CD14-positive monocyte (primary cell): ENCODE data around the gene PHRF1. TPM values are rescaled to one million over a fixed set of nuclear protein-coding genes. Genes with fewer than 3 reads are reported as not detected.

ENCODE experiments used
- DNase-seq, 3 donors: peaks; one replicate each; pipeline ENCODE4 v3.0.0-alpha.2; 2011 to 2022
- H2AFZ ChIP-seq: 2 replicates; pipeline ENCODE4 v1.6.0; 2012; ENCODE audit warnings: mild to moderate bottlenecking, low read depth, low read length, inconsistent platforms; ENCODE audit not compliant: insufficient read depth, poor library complexity, severe bottlenecking
- H3K27ac ChIP-seq, 2 donors: 1 replicate in 1 of 2; 2 replicates in 1 of 2; pipeline ENCODE4 v1.5.1; 2012 to 2013; ENCODE audit warnings: low read length in 2 of 2, control low read depth in 1 of 2, inconsistent platforms in 1 of 2, low read depth in 1 of 2, mild to moderate bottlenecking in 1 of 2
- H3K27me3 ChIP-seq, 2 donors: one replicate each; pipeline versions ENCODE4 v1.6.0 to v1.6.1; 2011 to 2013; ENCODE audit warnings: low read length in 2 of 2; ENCODE audit not compliant: control insufficient read depth in 2 of 2, insufficient read depth in 2 of 2
- H3K36me3 ChIP-seq, 2 donors: replicated peaks in 1 of 2; 1 replicate in 1 of 2; 2 replicates in 1 of 2; pipeline versions ENCODE4 v1.5.1 to v1.6.1; 2012 to 2013; ENCODE audit warnings: low read length in 2 of 2, control low read depth in 1 of 2, inconsistent platforms in 1 of 2, mild to moderate bottlenecking in 1 of 2; ENCODE audit not compliant: insufficient read depth in 2 of 2, control insufficient read depth in 1 of 2
- H3K4me1 ChIP-seq, 2 donors: 1 replicate in 1 of 2; 2 replicates in 1 of 2; pipeline versions ENCODE4 v1.5.1 to v1.6.1; 2012 to 2013; ENCODE audit warnings: low read length in 2 of 2, control low read depth in 1 of 2, inconsistent platforms in 1 of 2, mild to moderate bottlenecking in 1 of 2, moderate library complexity in 1 of 2; ENCODE audit not compliant: insufficient read depth in 2 of 2, control insufficient read depth in 1 of 2
- H3K4me2 ChIP-seq: replicated peaks from 2 replicates; pipeline ENCODE3; 2012; ENCODE audit warnings: low read length, moderate library complexity, mild to moderate bottlenecking; ENCODE audit not compliant: poor library complexity, severe bottlenecking; ENCODE audit errors: extremely low read depth
- H3K4me3 ChIP-seq, 3 experiments: fragments of 200-600 bp in 1 of 3; sonication (generic) in 1 of 3; replicated peaks in 1 of 3; 1 replicate in 2 of 3; 2 replicates in 1 of 3; pipeline ENCODE4 v1.5.1; 2011 to 2013; ENCODE audit warnings: low read length in 3 of 3, mild to moderate bottlenecking in 3 of 3, control low read depth in 2 of 3, low read depth in 2 of 3, inconsistent platforms in 1 of 3, moderate library complexity in 1 of 3
- H3K79me2 ChIP-seq: 2 replicates; pipeline ENCODE4 v1.6.0; 2012; ENCODE audit warnings: mild to moderate bottlenecking, control low read depth, inconsistent platforms, low read length, moderate library complexity; ENCODE audit not compliant: insufficient read depth
- H3K9ac ChIP-seq: 2 replicates; pipeline ENCODE4 v1.6.0; 2017; ENCODE audit warnings: low read length, mild to moderate bottlenecking; ENCODE audit not compliant: insufficient read depth, poor library complexity, severe bottlenecking
- H3K9me3 ChIP-seq, 2 donors: replicated peaks in 1 of 2; 1 replicate in 1 of 2; 2 replicates in 1 of 2; pipeline versions ENCODE4 v1.5.1 to v1.6.1; 2012 to 2013; ENCODE audit warnings: low read length in 2 of 2, control low read depth in 1 of 2; ENCODE audit not compliant: control insufficient read depth in 1 of 2, insufficient read depth in 1 of 2
- H4K20me1 ChIP-seq: 2 replicates; pipeline ENCODE4 v1.6.0; 2012; ENCODE audit warnings: mild to moderate bottlenecking, low read length, control low read depth, moderate library complexity; ENCODE audit not compliant: insufficient read depth
- H3K27ac Mint-ChIP-seq, 7 donors: one replicate each; pipeline ENCODE4 v1.8.0; 2020; ENCODE audit warnings: mild to moderate bottlenecking in 7 of 7, mixed read lengths in 7 of 7, moderate library complexity in 6 of 7, inconsistent platforms in 2 of 7
- H3K27me3 Mint-ChIP-seq, 3 donors: one replicate each; pipeline ENCODE4 v1.8.0; 2021 to 2022; ENCODE audit warnings: low read depth in 3 of 3, mild to moderate bottlenecking in 3 of 3, mixed read lengths in 3 of 3, moderate library complexity in 3 of 3, inconsistent platforms in 1 of 3
- H3K36me3 Mint-ChIP-seq, 2 donors: one replicate each; pipeline ENCODE4 v1.8.0; 2020; ENCODE audit warnings: mixed read lengths in 2 of 2, inconsistent platforms in 1 of 2, mild to moderate bottlenecking in 1 of 2
- H3K4me1 Mint-ChIP-seq: one replicate; pipeline ENCODE4 v1.8.0; 2020; ENCODE audit warnings: mild to moderate bottlenecking, mixed read lengths
- H3K4me3 Mint-ChIP-seq, 2 donors: one replicate each; pipeline ENCODE4 v1.8.0; 2020; ENCODE audit warnings: mild to moderate bottlenecking in 2 of 2, mixed read lengths in 2 of 2, moderate library complexity in 1 of 2
- H3K9me3 Mint-ChIP-seq, 7 donors: one replicate each; pipeline ENCODE4 v1.8.0; 2020 to 2022; ENCODE audit warnings: mixed read lengths in 7 of 7, mild to moderate bottlenecking in 6 of 7, moderate library complexity in 6 of 7, inconsistent platforms in 2 of 7
- CTCF ChIP-seq: fragments of 200-600 bp; IDR thresholded peaks from one replicate; pipeline ENCODE4 v1.8.0; 2022; ENCODE audit warnings: antibody characterized with exemption, mild to moderate bottlenecking
- WGBS: methylation state at CpG from one replicate; pipeline ENCODE4 v1.1.5; 2013; ENCODE audit warnings: missing lambda C conversion rate; ENCODE audit not compliant: insufficient coverage; 5-methylcytosine and 5-hydroxymethylcytosine counted together
- intact Hi-C, 2 donors: fragments of 100-400 bp; cut with micrococcal nuclease; formaldehyde crosslinking; loops; one replicate each; pipeline versions ENCODE4 v1.15.0 to v1.15.1; 2023
- polyA plus RNA-seq, 3 donors: library from polyadenylated mRNA; depleted of rRNA in 1 of 3; unstranded in 2 of 3; stranded (reverse) in 1 of 3; fragments of 300-500 nt in 2 of 3; fragments of >200 nt in 1 of 3; fragmentation: Illumina TruSeq in 2 of 3; gene quantifications; 1 replicate in 2 of 3; 2 replicates in 1 of 3; pipeline ENCODE4 v1.2.3, GENCODE V29; 2012 to 2021

PHRF1 gene
- polyA plus RNA-seq, 3 donors: 1.3 to 11.1 (median 3.3) TPM

GRCh38 chr11:533586-534395 lies 42.5 kb upstream of the PHRF1 start:
- Mint-ChIP-seq H3K36me3 (peaks cover 15% of the 10 kb centered on the region in 2 donors), H3K9me3 (peaks cover 0 to 4% (median 0%) of the 10 kb centered on the region in 7 donors), H3K4me1 (peaks cover 11% of the 10 kb centered on the region), H3K4me3 (peak overlapping the region in 1 of 2 donors; percentile 12), H3K27me3 (peaks cover 12 to 28% (median 17%) of the 10 kb centered on the region in 3 donors), H3K27ac (no peak overlapping the region)
- no peak for TF ChIP-seq CTCF
- WGBS: 96% methylated on average over 34 of the region's 37 CpGs
- peaks cover 33 to 37% of the 10 kb centered on the region in 2 donors for H3K4me1 ChIP-seq
- H2AFZ ChIP-seq: no peak overlapping the region
- H3K9ac ChIP-seq: no peak overlapping the region
- no peak for DNase-seq
- peaks cover 12% of the 10 kb centered on the region for H3K79me2 ChIP-seq
- H3K36me3 ChIP-seq: peaks cover 20 to 23% of the 10 kb centered on the region in 2 donors
- H3K27me3 ChIP-seq: peaks cover 0 to 24% of the 10 kb centered on the region in 2 donors
- intact Hi-C loops: no loop called here
- peak overlapping the region in 1 of 3 experiments; percentile 84 for H3K4me3 ChIP-seq
- H3K9me3 ChIP-seq: no peaks in the 10 kb centered on the region
- peaks cover 26% of the 10 kb centered on the region for H4K20me1 ChIP-seq
- H3K4me2 ChIP-seq: peak overlapping the region; percentile 93
- no peak overlapping the region for H3K27ac ChIP-seq

DNA sequence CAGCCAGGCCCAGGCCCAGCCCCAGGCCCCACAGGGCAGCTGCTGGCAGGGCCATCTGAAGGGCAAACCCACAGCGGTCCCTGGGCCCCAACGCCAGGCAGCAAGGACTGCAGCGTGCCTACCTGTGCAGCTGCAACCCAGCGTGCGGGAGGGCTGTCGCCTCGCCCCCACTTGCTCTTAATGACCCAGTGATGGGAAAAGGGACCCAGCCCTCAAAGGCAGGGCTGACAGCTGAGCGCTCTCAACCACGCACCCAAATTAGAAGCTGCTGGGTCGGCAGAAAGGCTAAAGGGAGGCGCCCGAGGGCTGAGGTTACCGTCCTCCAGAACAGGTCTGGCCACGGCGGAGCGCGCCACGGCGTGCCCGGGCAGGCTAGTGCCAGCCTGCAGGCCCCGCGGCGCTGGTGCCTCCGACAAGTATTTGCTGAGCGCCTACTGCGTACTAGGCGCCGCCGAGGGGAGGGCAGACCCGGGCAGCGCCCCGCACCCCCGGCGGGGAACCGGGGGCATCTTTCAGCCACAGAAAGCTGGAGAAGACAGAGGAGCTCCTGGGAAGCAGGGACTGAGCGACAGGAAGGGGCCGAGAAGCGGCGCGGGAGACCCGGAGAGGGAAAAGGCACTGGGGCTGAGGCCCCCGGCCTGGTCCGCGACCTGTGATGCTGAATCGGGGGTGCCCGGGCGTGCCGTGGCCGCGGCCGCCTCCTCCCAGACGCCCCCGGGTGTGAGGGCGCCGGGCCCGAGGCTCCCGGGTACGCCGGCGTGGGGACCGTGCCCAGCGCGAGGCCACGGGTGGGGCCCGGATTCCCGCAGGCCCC lies 41.7 kb upstream of the PHRF1 start:
- intact Hi-C loops: no loop called here
- Mint-ChIP-seq H3K36me3 (peaks cover 15% of the 10 kb centered on the region in 2 donors), H3K27ac (no peak overlapping the region), H3K4me3 (peak overlapping the region; percentile 70 to 72), H3K9me3 (peaks cover 0 to 4% (median 0%) of the 10 kb centered on the region in 7 donors), H3K4me1 (peaks cover 11% of the 10 kb centered on the region), H3K27me3 (peaks cover 15 to 35% (median 20%) of the 10 kb centered on the region in 3 donors)
- Histone ChIP-seq H3K4me3 (peak overlapping the region; percentile 55 to 84 (median 62)), H3K9me3 (no peaks in the 10 kb centered on the region), H2AFZ (peak overlapping the region; percentile 65), H3K4me2 (peak overlapping the region; percentile 93), H3K79me2 (peaks cover 12% of the 10 kb centered on the region), H3K9ac (peak overlapping the region; percentile 54), H3K27me3 (peaks cover 0 to 27% of the 10 kb centered on the region in 2 donors), H3K4me1 (peaks cover 33 to 37% of the 10 kb centered on the region in 2 donors), H3K27ac (no peak overlapping the region), H4K20me1 (peaks cover 26% of the 10 kb centered on the region), H3K36me3 (peaks cover 20 to 23% of the 10 kb centered on the region in 2 donors)
- DNase-seq: no peak
- WGBS: 15% methylated on average over 63 of the region's 66 CpGs
- TF ChIP-seq CTCF: no peak
